Measurements from ENCODE around the gene MLH3.

DNA sequence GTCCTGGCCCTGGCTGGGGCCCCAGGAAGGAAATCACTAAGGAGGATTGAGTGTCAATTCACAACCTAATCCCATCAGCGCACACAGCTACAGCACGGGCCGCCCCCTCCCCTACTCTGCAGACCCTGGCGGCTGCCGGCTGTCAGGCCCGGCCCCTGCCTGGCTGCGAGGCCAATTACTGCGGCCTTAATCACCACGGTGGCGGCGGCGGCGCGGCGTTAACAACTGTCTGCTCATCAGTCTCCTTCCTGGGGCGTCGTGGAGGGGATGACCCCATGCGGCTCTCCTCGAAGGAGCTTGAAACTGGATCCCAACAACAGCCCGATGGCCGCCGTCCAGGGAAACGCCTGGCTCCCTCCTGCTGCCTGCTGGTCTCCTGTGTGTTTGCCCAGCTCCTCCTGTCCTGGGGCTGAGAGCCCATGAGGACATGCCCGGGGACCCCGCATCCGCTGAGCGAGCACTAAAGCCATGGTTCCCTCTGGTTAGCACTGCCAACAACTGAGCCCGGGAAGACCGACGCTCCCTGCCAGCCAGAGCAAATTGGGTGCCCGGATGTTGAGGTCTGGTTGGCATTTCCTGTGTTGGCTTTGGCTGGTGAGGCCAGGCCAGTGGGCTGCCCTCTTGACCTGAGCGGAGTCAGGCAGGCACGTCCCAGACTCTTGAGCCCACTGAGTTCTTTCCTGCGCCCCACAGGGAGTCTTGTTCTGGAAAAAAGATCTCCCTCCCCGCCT lies 70.4 kb downstream of the MLH3 start:
- TF ChIP-seq POLR2AphosphoS5 (IDR thresholded peaks at IDR 0.05; ENCODE audit: low read depth, low read length) (no peak), TAF1 (IDR thresholded peaks at IDR 0.05; ENCODE audit: borderline replicate concordance, insufficient read depth, low read length) (no peak), REST (IDR thresholded peaks at IDR 0.05; ENCODE audit: insufficient read depth in 1 of 2, low read depth in 2 of 2, low read length in 2 of 2) (no peak)
